BE2C (cell line): ENCODE measurements around the gene RFX7. TPM values are rescaled to one million over a fixed set of nuclear protein-coding genes. Genes with fewer than 3 reads are reported as not detected.

Experiments
- DNase-seq: peaks from one replicate; pipeline ENCODE4 v3.0.0-alpha.2; 2020
- H3K27me3 ChIP-seq: fragments of 250-450 bp; sonication (Bioruptor Pico); 2 replicates; pipeline ENCODE4 v1.5.1; 2020; ENCODE audit warnings: mild to moderate bottlenecking
- H3K36me3 ChIP-seq: fragments of 250-450 bp; sonication (Bioruptor Pico); 2 replicates; pipeline ENCODE4 v1.5.1; 2020; ENCODE audit warnings: mild to moderate bottlenecking
- H3K4me1 ChIP-seq: fragments of 250-450 bp; sonication (Bioruptor Pico); 2 replicates; pipeline ENCODE4 v1.5.1; 2020
- H3K4me3 ChIP-seq: 2 replicates; pipeline ENCODE4 v1.5.1; 2011; ENCODE audit warnings: low read depth, low read length
- H3K9me3 ChIP-seq: fragments of 250-450 bp; sonication (Bioruptor Pico); 2 replicates; pipeline ENCODE4 v1.5.1; 2020
- CTCF ChIP-seq: IDR thresholded peaks from 2 replicates; pipeline ENCODE4 v1.5.1; 2012; ENCODE audit warnings: mild to moderate bottlenecking, low read depth, low read length
- polyA plus RNA-seq: library from polyadenylated mRNA; unstranded; fragments of >200 nt; gene quantifications from one replicate; pipeline ENCODE4 v1.2.1, GENCODE V29; 2012; ENCODE audit warnings: low read depth, missing spikeins; ENCODE audit not compliant: insufficient read length, insufficient read depth

RFX7 gene
- polyA plus RNA-seq: 14.4 TPM

GRCh38 chr15:56243163-56244037 lies at the start of gene RFX7:
RFX7 (minus strand) TSS chr15:56243879; CDS start chr15:56243285, 594 bp downstream.
- Histone ChIP-seq H3K9me3 (no peaks in the 10 kb centered on the region), H3K4me3 (peak within 1 kb of the TSS; percentile 95), H3K27me3 (no peaks in the 10 kb centered on the region), H3K4me1 (peaks cover 9% of the 10 kb centered on the region; the same call in 1 of the 2 replicates), H3K36me3 (peaks cover 4% of the 10 kb centered on the region)
- DNase-seq: peak; percentile 91
- no peak for TF ChIP-seq CTCF

- Histone ChIP-seq H3K9me3 (no peaks in the 10 kb centered on the region; the same call in 1 of the 2 replicates), H3K27me3 (no peaks in the 10 kb centered on the region), H3K4me3 (no peak overlapping the region), H3K36me3 (no peaks in the 10 kb centered on the region), H3K4me1 (no peaks in the 10 kb centered on the region)
- DNase-seq: no peak
- TF ChIP-seq CTCF: no peak
These were observed 49.1 kb upstream of the RFX7 start for GRCh38 chr15:56292546-56293316.

- Histone ChIP-seq H3K4me3 (no peak overlapping the region), H3K9me3 (no peaks in the 10 kb centered on the region), H3K4me1 (no peaks in the 10 kb centered on the region), H3K27me3 (no peaks in the 10 kb centered on the region), H3K36me3 (no peaks in the 10 kb centered on the region)
- DNase-seq: no peak
- no peak for TF ChIP-seq CTCF
These were observed 48.1 kb upstream of the RFX7 start for GRCh38 chr15:56291741-56292140.

GRCh38 chr15:56286213-56286612 lies 42.5 kb upstream of the RFX7 start:
- DNase-seq: no peak
- no peaks in the 10 kb centered on the region for H3K9me3 ChIP-seq
- peak; percentile 49 for TF ChIP-seq CTCF
- H3K27me3 ChIP-seq: no peaks in the 10 kb centered on the region; the same call in 1 of the 2 replicates
- H3K4me3 ChIP-seq: no peak overlapping the region
- H3K4me1 ChIP-seq: no peaks in the 10 kb centered on the region; the same call in 1 of the 2 replicates
- H3K36me3 ChIP-seq: no peaks in the 10 kb centered on the region

- Histone ChIP-seq H3K9me3 (no peaks in the 10 kb centered on the region), H3K4me1 (no peaks in the 10 kb centered on the region; the same call in 1 of the 2 replicates), H3K4me3 (no peak overlapping the region), H3K36me3 (no peaks in the 10 kb centered on the region), H3K27me3 (no peaks in the 10 kb centered on the region; the same call in 1 of the 2 replicates)
- no peak for TF ChIP-seq CTCF
- DNase-seq: no peak
These were observed 37.5 kb upstream of the RFX7 start for GRCh38 chr15:56281145-56281544.
